ENCODE data around the gene MKNK1.

The MKNK1 gene

GRCh38 chr1:46583494-46583893, 20.6 kb downstream of the MKNK1 start:
- no peak for TF ChIP-seq CTCF (conservative IDR thresholded peaks at IDR 0.05; ENCODE audit: low read length)
- no peak overlapping the region for H3K4me3 ChIP-seq (ENCODE audit: low read length)
- no peak for DNase-seq (ENCODE audit: low read depth)

DNA sequence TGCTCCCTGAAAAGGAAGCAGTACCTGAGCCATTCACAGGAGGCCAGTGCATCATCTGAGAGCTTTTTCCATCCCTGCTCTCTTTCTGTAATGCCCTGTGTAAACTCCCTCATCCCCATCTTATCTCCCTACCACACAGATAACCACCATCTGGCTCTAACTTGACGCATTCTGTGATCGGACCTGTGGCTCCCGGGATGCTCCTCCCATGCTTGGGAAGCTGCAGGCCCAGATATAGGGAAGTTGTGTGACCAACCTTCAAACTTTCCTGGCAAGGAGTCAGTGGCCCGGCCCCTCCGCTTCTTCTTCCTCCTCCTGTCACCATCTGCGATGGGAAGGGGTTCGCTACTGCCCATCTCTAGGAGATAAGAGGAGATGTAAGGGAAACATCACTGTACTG, 21.1 kb downstream of the MKNK1 start:
- H3K4me3 ChIP-seq (ENCODE audit: low read length), result no peak overlapping the region
- no peak for TF ChIP-seq CTCF (conservative IDR thresholded peaks at IDR 0.05; ENCODE audit: low read length)
- no peak for DNase-seq (ENCODE audit: low read depth)

- DNase-seq (ENCODE audit: low read depth), result no peak
- TF ChIP-seq CTCF (conservative IDR thresholded peaks at IDR 0.05; ENCODE audit: low read length), result no peak
- no peak overlapping the region for H3K4me3 ChIP-seq (ENCODE audit: low read length)
These were observed 22.2 kb downstream of the MKNK1 start for GRCh38 chr1:46581681-46582455.

- DNase-seq (ENCODE audit: low read depth), result no peak
- no peak for TF ChIP-seq CTCF (conservative IDR thresholded peaks at IDR 0.05; ENCODE audit: low read length)
These were observed 23.7 kb downstream of the MKNK1 start for GRCh38 chr1:46580140-46580903.

DNA sequence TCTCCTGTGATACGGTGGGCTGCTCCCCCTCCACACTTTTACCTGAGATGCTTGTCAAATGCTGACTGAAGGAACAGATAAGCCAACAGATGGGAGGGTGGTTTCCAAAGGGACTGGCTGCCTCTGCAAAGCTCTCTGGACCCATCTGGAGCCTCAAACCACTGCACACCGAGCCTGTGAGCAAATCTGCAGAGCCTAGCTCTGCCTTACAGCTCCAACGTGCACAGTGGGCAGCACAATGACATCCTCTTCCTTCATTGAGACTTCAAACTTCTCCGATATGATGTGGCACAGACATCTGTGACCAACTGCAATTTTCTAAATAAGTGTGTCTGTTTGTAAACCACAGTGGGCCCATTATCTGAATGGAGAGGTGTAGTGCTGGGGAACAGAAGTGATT, 26.4 kb downstream of the MKNK1 start:
- no peak overlapping the region for H3K4me3 ChIP-seq (ENCODE audit: low read length)
- TF ChIP-seq CTCF (conservative IDR thresholded peaks at IDR 0.05; ENCODE audit: low read length), result no peak
- DNase-seq (ENCODE audit: low read depth), result no peak

More at GRCh38 chr1:46580140-46580903, 23.7 kb downstream of the MKNK1 start:
- no peak overlapping the region for H3K4me3 ChIP-seq (ENCODE audit: low read length)

- no peak overlapping the region for H3K4me3 ChIP-seq (ENCODE audit: low read length)
- no peak for DNase-seq (ENCODE audit: low read depth)
- no peak for TF ChIP-seq CTCF (conservative IDR thresholded peaks at IDR 0.05; ENCODE audit: low read length)
These were observed 27.5 kb downstream of the MKNK1 start for GRCh38 chr1:46576596-46576995.

- no peak for TF ChIP-seq CTCF (conservative IDR thresholded peaks at IDR 0.05; ENCODE audit: low read length)
- no peak for DNase-seq (ENCODE audit: low read depth)
These were observed 28.3 kb downstream of the MKNK1 start for GRCh38 chr1:46575778-46576177.

More at GRCh38 chr1:46575778-46576177, 28.3 kb downstream of the MKNK1 start:
- no peak overlapping the region for H3K4me3 ChIP-seq (ENCODE audit: low read length)
